22Rv1 (cell line): Measurements from ENCODE around the gene KCNJ5.
A peak's percentile ranks its signal among the peaks of the same experiment; 100 is the strongest.

Source experiments
- H3K27ac ChIP-seq: fragments of 450-650 bp; 2 replicates; pipeline ENCODE4 v1.5.1; 2017
- CTCF ChIP-seq: fragments of 450-650 bp; IDR thresholded peaks from 2 replicates; pipeline ENCODE4 v1.5.1; 2017; ENCODE audit warnings: mild to moderate bottlenecking
- ZFX ChIP-seq: fragments of 450-650 bp; IDR thresholded peaks from 2 replicates; pipeline ENCODE4 v1.6.1; 2017; ENCODE audit warnings: antibody characterized with exemption, borderline replicate concordance

KCNJ5 gene

DNA sequence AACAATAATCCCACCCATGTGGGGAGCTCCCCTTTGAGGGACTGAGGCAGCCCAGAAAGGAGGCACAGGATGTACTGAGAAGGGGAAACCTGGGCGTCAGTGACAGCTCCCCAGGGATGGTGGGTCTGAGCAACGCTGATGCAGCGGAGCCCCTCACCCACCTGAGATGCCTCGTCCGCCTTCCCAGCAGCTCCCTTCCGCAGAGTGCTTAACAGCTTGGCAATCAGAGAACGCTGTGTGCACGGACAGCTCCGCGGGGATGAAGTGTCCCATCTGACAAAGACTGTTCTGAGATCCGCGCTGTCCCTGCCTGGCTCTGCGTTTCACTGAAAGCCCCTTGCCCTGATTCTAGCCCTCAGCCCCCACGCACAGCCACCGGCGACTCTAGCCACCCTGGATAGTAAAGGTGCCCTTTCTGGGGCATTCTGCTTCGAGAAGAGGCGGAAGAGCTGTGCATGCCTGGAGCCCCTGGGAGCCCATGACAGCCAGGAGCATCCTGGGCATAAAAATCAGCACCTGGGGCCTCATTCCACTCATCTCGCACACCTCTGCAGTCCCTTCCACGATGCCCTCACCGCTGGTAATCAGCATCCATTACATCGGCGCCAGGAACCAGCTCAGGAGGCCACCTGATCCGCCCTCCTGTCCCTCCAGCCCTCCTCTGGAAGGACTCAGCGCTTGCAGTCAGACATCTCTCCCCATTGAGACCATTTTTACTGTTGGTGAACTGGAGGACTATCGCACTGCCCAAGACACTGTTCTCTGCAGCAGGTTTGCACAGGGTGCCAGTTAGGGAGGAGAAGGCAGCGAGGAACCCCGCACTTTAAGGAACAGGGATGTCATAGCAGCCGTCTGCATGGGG lies 10.7 kb downstream of the KCNJ5 start:
- no peak for TF ChIP-seq ZFX
- no peak for TF ChIP-seq CTCF
- no peak overlapping the region for H3K27ac ChIP-seq

DNA sequence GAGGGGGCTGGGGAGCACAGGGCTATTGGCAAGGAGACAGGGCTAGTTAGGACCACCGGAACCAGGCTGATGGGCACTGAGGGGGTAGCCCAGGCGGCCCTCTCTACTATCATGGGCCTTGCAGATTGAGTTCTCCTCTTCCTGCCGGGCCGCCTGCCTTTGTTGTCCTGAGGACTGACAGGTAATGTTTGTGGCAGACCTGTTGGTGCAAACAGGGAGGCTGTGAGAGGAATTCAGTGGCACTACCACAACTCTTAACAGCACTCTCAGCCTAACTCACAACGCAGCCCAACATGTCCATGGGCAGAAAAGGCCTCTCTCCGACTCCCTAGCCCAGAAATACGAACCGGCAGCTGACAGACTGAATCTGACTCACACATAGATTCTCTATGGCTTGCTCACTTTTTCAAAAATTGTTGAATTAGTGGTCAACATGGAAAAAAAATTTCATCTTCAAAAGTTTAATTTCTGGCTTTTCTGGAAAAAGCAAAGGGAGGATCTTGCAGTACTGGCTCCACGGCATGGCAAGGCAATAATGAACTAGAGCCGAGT lies 11.4 kb downstream of the KCNJ5 start:
- no peak overlapping the region for H3K27ac ChIP-seq
- TF ChIP-seq ZFX (no peak), CTCF (no peak)

DNA sequence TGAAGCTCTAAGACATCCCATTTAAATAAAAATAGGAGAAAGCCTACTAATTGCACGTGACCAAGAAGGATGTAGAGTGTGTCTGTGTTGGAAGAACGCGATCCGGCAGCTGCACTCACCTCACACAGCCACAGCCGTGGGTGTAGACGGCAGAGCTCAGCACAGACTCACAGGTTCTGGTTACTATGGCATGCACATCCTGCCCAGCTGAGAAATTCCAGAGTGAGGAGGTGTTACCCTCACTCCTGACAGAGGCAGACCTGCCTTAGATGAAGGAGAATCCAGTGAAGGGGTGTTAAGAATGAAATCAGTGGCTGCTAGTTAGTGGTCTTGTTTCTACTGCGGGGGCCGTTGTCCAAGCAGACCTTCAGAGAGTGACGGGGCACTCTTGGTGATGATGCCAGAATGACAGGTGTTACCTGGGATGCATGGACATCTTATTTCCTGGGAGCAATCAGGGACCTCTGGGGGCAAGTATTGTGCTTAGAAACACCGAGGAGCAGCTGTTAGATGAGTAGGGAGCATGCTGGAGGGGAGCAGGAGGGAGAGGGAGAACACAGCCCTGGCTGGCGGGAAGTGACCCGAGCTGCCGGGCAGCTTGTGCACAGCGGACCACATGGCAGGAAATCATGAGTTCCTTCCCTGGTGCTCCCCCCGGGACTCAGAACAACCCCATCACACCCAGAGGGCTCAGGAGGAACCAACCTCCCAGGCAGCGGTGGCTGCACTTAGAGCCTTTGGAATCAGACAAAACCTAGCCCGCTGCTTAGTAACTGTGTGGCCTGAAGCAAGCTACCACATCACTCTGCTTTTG lies 12.3 kb downstream of the KCNJ5 start:
- no peak overlapping the region for H3K27ac ChIP-seq
- no peak for TF ChIP-seq CTCF
- TF ChIP-seq ZFX, result no peak

GRCh38 chr11:128904303-128904655 lies 13.1 kb downstream of the KCNJ5 start:
- TF ChIP-seq CTCF (no peak), ZFX (no peak)
- H3K27ac ChIP-seq, result no peak overlapping the region

- TF ChIP-seq CTCF, result no peak
- no peak for TF ChIP-seq ZFX
- H3K27ac ChIP-seq, result no peak overlapping the region
Observed at GRCh38 chr11:128904656-128905344, 13.6 kb downstream of the KCNJ5 start.

GRCh38 chr11:128905345-128906184 lies 14.4 kb downstream of the KCNJ5 start:
- TF ChIP-seq CTCF (peak; percentile 71), ZFX (no peak)
- H3K27ac ChIP-seq, result no peak overlapping the region
